GM12878 (cell line): ENCODE data around the gene VSIG8. TPM values are rescaled to one million over a fixed set of nuclear protein-coding genes. Genes with fewer than 3 reads are reported as not detected.

Experiments used
- ATAC-seq: fragments of 200-7000 bp; cut with Tn5 transposase; 3 replicates; pipeline ENCODE4 v1.9.1; 2020; ENCODE audit warnings: mild to moderate bottlenecking, moderate library complexity
- BruUV-seq: library from RNA; stranded (reverse); fragments of 400-500 nt; replicated peaks from 2 replicates; lab custom pipeline; 2021; lab: Mats Ljungman, UMichigan
- CTCF ChIA-PET: fragments of 300-600 bp; sonication (Branson Sonifier 250); formaldehyde crosslinking; extraction: SDS; loops from one replicate; lab custom pipeline; 2021; ENCODE audit warnings: inconsistent platforms; lab: Yijun Ruan, JAX
- POLR2A ChIA-PET: fragments of 350-600 bp; formaldehyde crosslinking; extraction: SDS; loops from one replicate; lab custom pipeline; 2021; ENCODE audit warnings: inconsistent platforms; lab: Charles Lee
- RAD21 ChIA-PET: fragments of 300-600 bp; sonication (Branson Sonifier 250); formaldehyde crosslinking; loops from one replicate; lab custom pipeline; 2023; ENCODE audit warnings: antibody characterized with exemption; ENCODE audit not compliant: unreplicated experiment; lab: Charles Lee
- SMC1A ChIA-PET: fragments of 300-600 bp; sonication (Branson Sonifier 250); formaldehyde crosslinking; loops from one replicate; lab custom pipeline; 2023; ENCODE audit not compliant: unreplicated experiment, uncharacterized antibody; lab: Charles Lee
- DNase-seq: peaks from one replicate; pipeline ENCODE4 v3.0.0-alpha.2; 2011; ENCODE audit warnings: low read depth, low spot score
- FAIRE-seq: peaks from 3 replicates; lab custom pipeline; 2011; peaks lifted over from hg19 to GRCh38; lab: Jason Lieb, UNC
- H2AFZ ChIP-seq: 2 replicates; pipeline ENCODE4 v1.6.0; 2011; ENCODE audit warnings: low read depth, low read length, control low read depth; ENCODE audit not compliant: control insufficient read depth
- H3K27ac ChIP-seq: 2 replicates; pipeline ENCODE4 v1.5.1; 2011; ENCODE audit warnings: control low read depth; ENCODE audit not compliant: control insufficient read depth, insufficient read depth
- H3K27me3 ChIP-seq, 2 experiments: replicated peaks in 1 of 2; 2 replicates each; pipeline versions ENCODE4 v1.6.0 to v1.6.1; 2011; ENCODE audit warnings: low read length in 1 of 2; ENCODE audit not compliant: control insufficient read depth in 2 of 2, insufficient read depth in 2 of 2
- H3K36me3 ChIP-seq, 2 experiments: 2 replicates each; pipeline ENCODE4 v1.5.1; 2011; ENCODE audit warnings: low read length in 1 of 2; ENCODE audit not compliant: control insufficient read depth in 2 of 2, insufficient read depth in 2 of 2
- H3K4me1 ChIP-seq: 2 replicates; pipeline ENCODE4 v1.6.1; 2011; ENCODE audit warnings: mild to moderate bottlenecking, low read length, moderate library complexity, mixed read lengths; ENCODE audit not compliant: control insufficient read depth, insufficient read depth
- H3K4me2 ChIP-seq: 2 replicates; pipeline ENCODE4 v1.6.0; 2011; ENCODE audit warnings: control low read depth; ENCODE audit not compliant: control insufficient read depth, insufficient read depth
- H3K4me3 ChIP-seq: fragments of 200-600 bp; sonication (generic); 2 replicates; pipeline ENCODE4 v1.5.1; 2016
- H3K79me2 ChIP-seq: 2 replicates; pipeline ENCODE4 v1.6.0; 2011; ENCODE audit warnings: low read length; ENCODE audit not compliant: control insufficient read depth, insufficient read depth
- H3K9ac ChIP-seq: 2 replicates; pipeline ENCODE4 v1.8.0; 2011; ENCODE audit warnings: low read length, control low read depth, mixed read lengths; ENCODE audit not compliant: control insufficient read depth, insufficient read depth
- H3K9me3 ChIP-seq: replicated peaks from 3 replicates; pipeline ENCODE4 v1.5.1; 2011; ENCODE audit warnings: mild to moderate bottlenecking, low read length; ENCODE audit not compliant: control insufficient read depth, insufficient read depth
- H4K20me1 ChIP-seq: 2 replicates; pipeline ENCODE4 v1.6.0; 2011; ENCODE audit not compliant: control insufficient read depth, insufficient read depth
- NFXL1 ChIP-seq: fragments of 450-650 bp; IDR thresholded peaks from 2 replicates; pipeline ENCODE4 v1.6.1; 2017; ENCODE audit warnings: antibody characterized with exemption, mild to moderate bottlenecking, borderline replicate concordance
- ZNF207 ChIP-seq: fragments of 450-650 bp; IDR thresholded peaks from 2 replicates; pipeline ENCODE4 v1.6.1; 2014; ENCODE audit warnings: antibody characterized with exemption, mild to moderate bottlenecking, borderline replicate concordance
- ZNF217 ChIP-seq: fragments of 450-650 bp; IDR thresholded peaks from 2 replicates; pipeline ENCODE4 v1.6.1; 2017; ENCODE audit warnings: antibody characterized with exemption, mild to moderate bottlenecking
- ZNF24 ChIP-seq: fragments of 450-650 bp; IDR thresholded peaks from 2 replicates; pipeline ENCODE4 v1.6.1; 2017; ENCODE audit warnings: antibody characterized with exemption, mild to moderate bottlenecking
- WGBS: methylation state at CpG from one replicate; pipeline ENCODE4 v1.1.6; 2016; ENCODE audit warnings: low lambda C conversion rate; ENCODE audit not compliant: insufficient replicate concordance, insufficient coverage; ENCODE audit errors: missing lambda C conversion rate; 5-methylcytosine and 5-hydroxymethylcytosine counted together
- in situ Hi-C: fragments of 300-500 bp; cut with MboI; formaldehyde crosslinking; loops from 9 replicates; pipeline ENCODE4 v1.14.3; 2018; ENCODE audit warnings: mixed read lengths
- intact Hi-C: fragments of 100-400 bp; cut with micrococcal nuclease; formaldehyde crosslinking; loops from one replicate; pipeline ENCODE4 v1.14.2; 2022; ENCODE audit not compliant: unreplicated experiment
- polyA plus RNA-seq, 11 experiments: library from polyadenylated mRNA; depleted of rRNA in 4 of 11; unstranded in 6 of 11; stranded (reverse) in 5 of 11; fragments of >200 nt; fragmentation: Nextera tagmentation in 4 of 11; fragmentation: Illumina TruSeq in 1 of 11; extraction: Ambion mirVana in 4 of 11; extraction: Trizol in 1 of 11; gene quantifications; 1 replicate in 1 of 11; 2 replicates in 10 of 11; pipeline versions ENCODE4 v1.2.1 to v1.2.3, GENCODE V29; 2011 to 2016; ENCODE audit warnings: inconsistent platforms in 2 of 11, missing spikeins in 2 of 11, low read depth in 1 of 11
- total RNA-seq, 4 experiments: library from RNA; depleted of rRNA in 3 of 4; stranded (reverse); fragments of >200 nt in 3 of 4; fragmentation: Illumina TruSeq in 1 of 4; extraction: Trizol in 1 of 4; gene quantifications; 2 replicates each; pipeline versions ENCODE4 v1.2.1 to v1.2.3, GENCODE V29; 2013 to 2021
- TF ChIP-seq, protein P1 (sequence below): fragments of 450-650 bp; formaldehyde crosslinking; IDR thresholded peaks from 2 replicates; pipeline ENCODE4 v1.4.0; 2020; ENCODE audit warnings: mild to moderate bottlenecking, moderate library complexity
- TF ChIP-seq, protein P2 (sequence below): IDR thresholded peaks from 2 replicates; pipeline ENCODE4 v1.6.1; 2011; ENCODE audit warnings: low read depth, mild to moderate bottlenecking, low read length, moderate library complexity, borderline replicate concordance; ENCODE audit errors: extremely low read depth
- TF ChIP-seq, protein P3 (sequence below): fragments of 450-650 bp; IDR thresholded peaks from 2 replicates; pipeline ENCODE4 v1.6.1; 2017; ENCODE audit warnings: mild to moderate bottlenecking, moderate library complexity

VSIG8 gene
- total and polyA plus RNA-seq, 10 of the 15 experiments (the other 5 are each of a cell fraction or from before 2014, with no cell fraction given), result not detected

DNA sequence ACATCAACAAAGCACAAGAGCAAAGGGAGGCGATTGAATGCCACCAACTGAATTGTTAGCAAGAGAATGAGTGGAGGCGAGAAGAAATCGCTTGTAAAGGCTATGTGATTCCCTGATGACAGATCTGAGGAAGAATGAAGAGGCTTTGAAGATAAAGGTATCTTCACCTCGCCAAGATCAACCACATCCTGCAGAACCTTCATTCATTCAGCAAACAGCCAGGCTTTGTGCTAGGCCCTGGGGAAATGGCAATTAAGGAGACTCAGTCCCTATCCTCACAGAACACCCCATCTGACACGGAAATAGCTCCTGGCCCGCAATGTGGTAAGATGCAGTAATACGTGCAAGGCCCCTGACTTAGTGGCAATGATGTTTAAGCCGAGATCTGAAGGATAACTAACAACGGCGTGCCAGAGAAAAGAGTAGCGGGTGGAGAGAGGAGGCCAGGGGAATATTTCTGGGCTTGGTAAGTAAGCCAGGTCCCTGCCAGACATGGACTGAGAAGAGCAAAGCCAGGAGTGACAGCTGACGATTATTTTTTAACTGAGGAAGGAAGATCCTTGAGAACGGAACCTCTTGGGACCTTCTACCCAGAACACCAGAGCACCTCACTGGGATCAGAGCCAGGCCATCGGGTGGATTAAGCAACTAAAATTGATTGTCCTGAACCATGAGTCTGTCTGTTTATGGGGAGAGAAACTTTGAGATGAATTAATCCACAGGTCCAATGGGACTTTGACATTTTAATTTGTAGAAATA is 4.6 kb upstream of the VSIG8 start:
- CTCF ChIA-PET, result interaction anchor here (1.6 kb wide), 1 partner anchor 24 kb away, joined by 3 read pairs; no protein-coding TSS in a partner anchor
- DNase-seq, result no peak
- no peak for ATAC-seq
- Histone ChIP-seq H3K4me3 (no peak overlapping the region), H4K20me1 (no peaks in the 10 kb centered on the region), H3K4me2 (no peak overlapping the region), H3K36me3 (no peaks in the 10 kb centered on the region), H3K9me3 (no peaks in the 10 kb centered on the region), H3K4me1 (no peaks in the 10 kb centered on the region), H3K9ac (no peak overlapping the region), H3K79me2 (no peaks in the 10 kb centered on the region), H2AFZ (no peak overlapping the region), H3K27ac (no peak overlapping the region), H3K27me3 (no peaks in the 10 kb centered on the region; a peak in 1 of 4 replicates)
- SMC1A ChIA-PET, result interaction anchor here (1.3 kb wide), 1 partner anchor 26 kb away, joined by 4 read pairs; no protein-coding TSS in a partner anchor
- in situ Hi-C loops, result no loop called here
- no peak for FAIRE-seq
- BruUV-seq, result no TSS peak
- TF ChIP-seq, protein P1, sequence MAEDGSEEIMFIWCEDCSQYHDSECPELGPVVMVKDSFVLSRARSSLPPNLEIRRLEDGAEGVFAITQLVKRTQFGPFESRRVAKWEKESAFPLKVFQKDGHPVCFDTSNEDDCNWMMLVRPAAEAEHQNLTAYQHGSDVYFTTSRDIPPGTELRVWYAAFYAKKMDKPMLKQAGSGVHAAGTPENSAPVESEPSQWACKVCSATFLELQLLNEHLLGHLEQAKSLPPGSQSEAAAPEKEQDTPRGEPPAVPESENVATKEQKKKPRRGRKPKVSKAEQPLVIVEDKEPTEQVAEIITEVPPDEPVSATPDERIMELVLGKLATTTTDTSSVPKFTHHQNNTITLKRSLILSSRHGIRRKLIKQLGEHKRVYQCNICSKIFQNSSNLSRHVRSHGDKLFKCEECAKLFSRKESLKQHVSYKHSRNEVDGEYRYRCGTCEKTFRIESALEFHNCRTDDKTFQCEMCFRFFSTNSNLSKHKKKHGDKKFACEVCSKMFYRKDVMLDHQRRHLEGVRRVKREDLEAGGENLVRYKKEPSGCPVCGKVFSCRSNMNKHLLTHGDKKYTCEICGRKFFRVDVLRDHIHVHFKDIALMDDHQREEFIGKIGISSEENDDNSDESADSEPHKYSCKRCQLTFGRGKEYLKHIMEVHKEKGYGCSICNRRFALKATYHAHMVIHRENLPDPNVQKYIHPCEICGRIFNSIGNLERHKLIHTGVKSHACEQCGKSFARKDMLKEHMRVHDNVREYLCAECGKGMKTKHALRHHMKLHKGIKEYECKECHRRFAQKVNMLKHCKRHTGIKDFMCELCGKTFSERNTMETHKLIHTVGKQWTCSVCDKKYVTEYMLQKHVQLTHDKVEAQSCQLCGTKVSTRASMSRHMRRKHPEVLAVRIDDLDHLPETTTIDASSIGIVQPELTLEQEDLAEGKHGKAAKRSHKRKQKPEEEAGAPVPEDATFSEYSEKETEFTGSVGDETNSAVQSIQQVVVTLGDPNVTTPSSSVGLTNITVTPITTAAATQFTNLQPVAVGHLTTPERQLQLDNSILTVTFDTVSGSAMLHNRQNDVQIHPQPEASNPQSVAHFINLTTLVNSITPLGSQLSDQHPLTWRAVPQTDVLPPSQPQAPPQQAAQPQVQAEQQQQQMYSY (CRISPR knock-in tag), result no peak
- TF ChIP-seq, protein P2, sequence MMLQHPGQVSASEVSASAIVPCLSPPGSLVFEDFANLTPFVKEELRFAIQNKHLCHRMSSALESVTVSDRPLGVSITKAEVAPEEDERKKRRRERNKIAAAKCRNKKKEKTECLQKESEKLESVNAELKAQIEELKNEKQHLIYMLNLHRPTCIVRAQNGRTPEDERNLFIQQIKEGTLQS, result no peak
- TF ChIP-seq ZNF207 (no peak), ZNF217 (no peak), NFXL1 (no peak), ZNF24 (no peak)
- TF ChIP-seq, protein P3, sequence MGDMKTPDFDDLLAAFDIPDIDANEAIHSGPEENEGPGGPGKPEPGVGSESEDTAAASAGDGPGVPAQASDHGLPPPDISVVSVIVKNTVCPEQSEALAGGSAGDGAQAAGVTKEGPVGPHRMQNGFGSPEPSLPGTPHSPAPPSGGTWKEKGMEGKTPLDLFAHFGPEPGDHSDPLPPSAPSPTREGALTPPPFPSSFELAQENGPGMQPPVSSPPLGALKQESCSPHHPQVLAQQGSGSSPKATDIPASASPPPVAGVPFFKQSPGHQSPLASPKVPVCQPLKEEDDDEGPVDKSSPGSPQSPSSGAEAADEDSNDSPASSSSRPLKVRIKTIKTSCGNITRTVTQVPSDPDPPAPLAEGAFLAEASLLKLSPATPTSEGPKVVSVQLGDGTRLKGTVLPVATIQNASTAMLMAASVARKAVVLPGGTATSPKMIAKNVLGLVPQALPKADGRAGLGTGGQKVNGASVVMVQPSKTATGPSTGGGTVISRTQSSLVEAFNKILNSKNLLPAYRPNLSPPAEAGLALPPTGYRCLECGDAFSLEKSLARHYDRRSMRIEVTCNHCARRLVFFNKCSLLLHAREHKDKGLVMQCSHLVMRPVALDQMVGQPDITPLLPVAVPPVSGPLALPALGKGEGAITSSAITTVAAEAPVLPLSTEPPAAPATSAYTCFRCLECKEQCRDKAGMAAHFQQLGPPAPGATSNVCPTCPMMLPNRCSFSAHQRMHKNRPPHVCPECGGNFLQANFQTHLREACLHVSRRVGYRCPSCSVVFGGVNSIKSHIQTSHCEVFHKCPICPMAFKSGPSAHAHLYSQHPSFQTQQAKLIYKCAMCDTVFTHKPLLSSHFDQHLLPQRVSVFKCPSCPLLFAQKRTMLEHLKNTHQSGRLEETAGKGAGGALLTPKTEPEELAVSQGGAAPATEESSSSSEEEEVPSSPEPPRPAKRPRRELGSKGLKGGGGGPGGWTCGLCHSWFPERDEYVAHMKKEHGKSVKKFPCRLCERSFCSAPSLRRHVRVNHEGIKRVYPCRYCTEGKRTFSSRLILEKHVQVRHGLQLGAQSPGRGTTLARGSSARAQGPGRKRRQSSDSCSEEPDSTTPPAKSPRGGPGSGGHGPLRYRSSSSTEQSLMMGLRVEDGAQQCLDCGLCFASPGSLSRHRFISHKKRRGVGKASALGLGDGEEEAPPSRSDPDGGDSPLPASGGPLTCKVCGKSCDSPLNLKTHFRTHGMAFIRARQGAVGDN, result no peak
- RAD21 ChIA-PET, result no interaction called here
- intact Hi-C loops, result no loop called here
- WGBS, result 53% methylated on average over 14 of the region's 14 CpGs
- POLR2A ChIA-PET, result no interaction called here
